SK-N-SH treated with all-trans-retinoic acid at 6 μM for 48 hours (cell line): ENCODE results near the gene GOLGA3.

Experiments
- ATAC-seq: fragments of 200-7000 bp; cut with Tn5 transposase; 3 replicates; pipeline ENCODE4 v1.9.1; 2020; ENCODE audit warnings: mild to moderate bottlenecking, moderate library complexity
- ARNTL ChIP-seq: fragments of 450-650 bp; formaldehyde crosslinking; IDR thresholded peaks from 2 replicates; pipeline ENCODE4 v1.5.0; 2020; ENCODE audit warnings: low read depth, mild to moderate bottlenecking, moderate library complexity, borderline replicate concordance
- BACH2 ChIP-seq: fragments of 250-450 bp; sonication (Bioruptor Pico); IDR thresholded peaks from 2 replicates; pipeline ENCODE4 v1.9.0; 2021; ENCODE audit warnings: mild to moderate bottlenecking, borderline replicate concordance
- CSDC2 ChIP-seq: fragments of 250-450 bp; sonication (Bioruptor Pico); IDR thresholded peaks from 2 replicates; pipeline ENCODE4 v1.5.0; 2020; ENCODE audit warnings: mild to moderate bottlenecking, moderate library complexity
- GLIS3 ChIP-seq: fragments of 250-450 bp; sonication (Bioruptor Pico); IDR thresholded peaks from 2 replicates; pipeline ENCODE4 v1.5.0; 2020; ENCODE audit warnings: mild to moderate bottlenecking, moderate library complexity
- ISL1 ChIP-seq: fragments of 250-450 bp; sonication (Bioruptor Pico); IDR thresholded peaks from 2 replicates; pipeline ENCODE4 v2.1.2; 2022; ENCODE audit warnings: mild to moderate bottlenecking, moderate library complexity
- OSR1 ChIP-seq: fragments of 250-450 bp; sonication (Bioruptor Pico); IDR thresholded peaks from 2 replicates; pipeline ENCODE4 v1.8.0; 2022; ENCODE audit warnings: moderate library complexity, mild to moderate bottlenecking, inconsistent platforms
- PPARA ChIP-seq: fragments of 250-450 bp; sonication (Bioruptor Pico); IDR thresholded peaks from 2 replicates; pipeline ENCODE4 v1.5.0; 2020; ENCODE audit warnings: mild to moderate bottlenecking, borderline replicate concordance
- RARB ChIP-seq: fragments of 250-450 bp; sonication (Bioruptor Pico); IDR thresholded peaks from 2 replicates; pipeline ENCODE4 v1.8.0; 2021; ENCODE audit warnings: mild to moderate bottlenecking, moderate library complexity
- SNAI2 ChIP-seq: fragments of 250-450 bp; sonication (Bioruptor Pico); IDR thresholded peaks from 2 replicates; pipeline ENCODE4 v1.5.0; 2020; ENCODE audit warnings: mild to moderate bottlenecking, moderate library complexity
- TCF4 ChIP-seq: fragments of 250-450 bp; sonication (Bioruptor Pico); IDR thresholded peaks from 2 replicates; pipeline ENCODE4 v1.8.0; 2021; ENCODE audit warnings: mild to moderate bottlenecking, moderate library complexity, borderline replicate concordance
- TOX ChIP-seq: fragments of 250-450 bp; sonication (Bioruptor Pico); IDR thresholded peaks from 2 replicates; pipeline ENCODE4 v1.8.0; 2021; ENCODE audit warnings: mild to moderate bottlenecking, moderate library complexity, borderline replicate concordance
- ZC3H10 ChIP-seq: fragments of 250-450 bp; sonication (Bioruptor Pico); IDR thresholded peaks from 2 replicates; pipeline ENCODE4 v1.5.1; 2021; ENCODE audit warnings: mild to moderate bottlenecking, moderate library complexity
- ZFP3 ChIP-seq: fragments of 250-450 bp; sonication (Bioruptor Pico); IDR thresholded peaks from 2 replicates; pipeline ENCODE4 v1.5.0; 2020; ENCODE audit warnings: mild to moderate bottlenecking, moderate library complexity
- ZFP30 ChIP-seq: fragments of 450-650 bp; formaldehyde crosslinking; IDR thresholded peaks from 2 replicates; pipeline ENCODE4 v1.5.0; 2022; ENCODE audit warnings: mild to moderate bottlenecking, moderate library complexity
- ZNF565 ChIP-seq: fragments of 450-650 bp; formaldehyde crosslinking; conservative IDR thresholded peaks from 2 replicates; pipeline ENCODE4 v1.5.0; 2020; ENCODE audit warnings: low read depth, mild to moderate bottlenecking, moderate library complexity
- ZNF70 ChIP-seq: fragments of 450-650 bp; formaldehyde crosslinking; IDR thresholded peaks from 2 replicates; pipeline ENCODE4 v1.5.0; 2020; ENCODE audit warnings: mild to moderate bottlenecking, moderate library complexity
- ZNF8 ChIP-seq: fragments of 450-650 bp; formaldehyde crosslinking; IDR thresholded peaks from 2 replicates; pipeline ENCODE4 v1.5.0; 2020; ENCODE audit warnings: mild to moderate bottlenecking, moderate library complexity
- TF ChIP-seq, protein P1 (sequence below): fragments of 250-450 bp; sonication (Bioruptor Pico); IDR thresholded peaks from 2 replicates; pipeline ENCODE4 v1.8.0; 2020; ENCODE audit warnings: mild to moderate bottlenecking, moderate library complexity, borderline replicate concordance
- TF ChIP-seq, protein P2 (sequence below): fragments of 250-450 bp; sonication (Bioruptor Pico); IDR thresholded peaks from 2 replicates; pipeline ENCODE4 v1.8.0; 2021; ENCODE audit warnings: low read depth, mild to moderate bottlenecking, moderate library complexity, borderline replicate concordance
- TF ChIP-seq, protein P3 (sequence below): fragments of 250-450 bp; sonication (Bioruptor Pico); IDR thresholded peaks from 2 replicates; pipeline ENCODE4 v1.5.0; 2020; ENCODE audit warnings: mild to moderate bottlenecking, moderate library complexity
- TF ChIP-seq, protein P4 (sequence below): fragments of 250-450 bp; sonication (Bioruptor Pico); IDR thresholded peaks from 2 replicates; pipeline ENCODE4 v1.5.1; 2020; ENCODE audit warnings: low read depth, mild to moderate bottlenecking, moderate library complexity
- TF ChIP-seq, protein P5 (sequence below): fragments of 250-450 bp; sonication (Bioruptor Pico); IDR thresholded peaks from 2 replicates; pipeline ENCODE4 v1.5.1; 2021; ENCODE audit warnings: mild to moderate bottlenecking, moderate library complexity

Gene GOLGA3

DNA sequence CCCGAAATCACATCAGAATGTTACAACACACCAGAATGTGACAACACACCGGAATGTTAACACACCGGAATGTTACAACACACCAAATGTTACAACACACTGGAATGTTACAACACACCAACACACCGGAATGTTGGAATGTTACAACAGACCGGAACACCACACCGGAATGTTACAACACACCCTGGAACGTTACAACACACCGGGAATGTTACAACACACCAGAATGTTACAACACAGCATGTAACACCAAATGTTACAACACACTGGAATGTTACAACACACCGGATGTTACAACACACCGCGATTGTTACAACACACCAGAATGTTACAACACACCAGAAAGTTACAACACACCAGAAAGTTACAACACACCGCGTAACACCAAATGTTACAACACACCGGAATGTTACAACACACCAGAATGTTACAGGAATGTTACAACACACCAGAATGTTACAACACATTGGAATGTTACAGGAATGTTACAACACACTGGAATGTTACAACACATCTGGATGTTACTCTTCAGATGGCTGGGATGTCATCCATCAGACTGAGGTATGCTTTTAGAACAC lies 37.7 kb upstream of the GOLGA3 start:
- ATAC-seq = no peak
- TF ChIP-seq GLIS3 (CRISPR knock-in tag) = no peak
- no peak for TF ChIP-seq ARNTL
- TF ChIP-seq, protein P1, sequence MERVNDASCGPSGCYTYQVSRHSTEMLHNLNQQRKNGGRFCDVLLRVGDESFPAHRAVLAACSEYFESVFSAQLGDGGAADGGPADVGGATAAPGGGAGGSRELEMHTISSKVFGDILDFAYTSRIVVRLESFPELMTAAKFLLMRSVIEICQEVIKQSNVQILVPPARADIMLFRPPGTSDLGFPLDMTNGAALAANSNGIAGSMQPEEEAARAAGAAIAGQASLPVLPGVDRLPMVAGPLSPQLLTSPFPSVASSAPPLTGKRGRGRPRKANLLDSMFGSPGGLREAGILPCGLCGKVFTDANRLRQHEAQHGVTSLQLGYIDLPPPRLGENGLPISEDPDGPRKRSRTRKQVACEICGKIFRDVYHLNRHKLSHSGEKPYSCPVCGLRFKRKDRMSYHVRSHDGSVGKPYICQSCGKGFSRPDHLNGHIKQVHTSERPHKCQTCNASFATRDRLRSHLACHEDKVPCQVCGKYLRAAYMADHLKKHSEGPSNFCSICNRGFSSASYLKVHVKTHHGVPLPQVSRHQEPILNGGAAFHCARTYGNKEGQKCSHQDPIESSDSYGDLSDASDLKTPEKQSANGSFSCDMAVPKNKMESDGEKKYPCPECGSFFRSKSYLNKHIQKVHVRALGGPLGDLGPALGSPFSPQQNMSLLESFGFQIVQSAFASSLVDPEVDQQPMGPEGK (CRISPR knock-in tag) = no peak
- no peak for TF ChIP-seq ZNF565
- TF ChIP-seq, protein P2, sequence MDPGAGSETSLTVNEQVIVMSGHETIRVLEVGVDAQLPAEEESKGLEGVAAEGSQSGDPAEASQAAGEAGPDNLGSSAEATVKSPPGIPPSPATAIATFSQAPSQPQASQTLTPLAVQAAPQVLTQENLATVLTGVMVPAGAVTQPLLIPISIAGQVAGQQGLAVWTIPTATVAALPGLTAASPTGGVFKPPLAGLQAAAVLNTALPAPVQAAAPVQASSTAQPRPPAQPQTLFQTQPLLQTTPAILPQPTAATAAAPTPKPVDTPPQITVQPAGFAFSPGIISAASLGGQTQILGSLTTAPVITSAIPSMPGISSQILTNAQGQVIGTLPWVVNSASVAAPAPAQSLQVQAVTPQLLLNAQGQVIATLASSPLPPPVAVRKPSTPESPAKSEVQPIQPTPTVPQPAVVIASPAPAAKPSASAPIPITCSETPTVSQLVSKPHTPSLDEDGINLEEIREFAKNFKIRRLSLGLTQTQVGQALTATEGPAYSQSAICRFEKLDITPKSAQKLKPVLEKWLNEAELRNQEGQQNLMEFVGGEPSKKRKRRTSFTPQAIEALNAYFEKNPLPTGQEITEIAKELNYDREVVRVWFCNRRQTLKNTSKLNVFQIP (CRISPR knock-in tag) = no peak

DNA sequence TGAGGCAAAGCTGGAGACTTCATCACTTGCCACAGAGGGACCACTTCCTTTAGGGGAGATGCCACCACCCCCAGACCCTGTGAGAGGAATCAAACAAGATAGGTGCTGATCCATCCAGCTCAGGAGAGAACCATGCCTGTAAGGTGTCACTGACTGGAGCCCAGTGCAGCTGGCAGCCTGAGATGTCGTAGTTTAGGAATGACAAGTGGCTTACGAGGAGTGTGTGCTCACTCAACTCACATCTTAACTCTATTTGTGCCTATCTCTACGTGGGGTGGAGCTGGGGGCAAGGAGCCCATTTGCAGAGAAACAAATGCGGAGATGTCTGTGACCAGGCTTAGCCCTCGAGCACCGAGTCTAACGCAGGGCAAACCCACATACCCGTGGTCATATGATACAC lies 32.9 kb upstream of the GOLGA3 start:
- no peak for TF ChIP-seq PPARA (CRISPR knock-in tag)
- TF ChIP-seq SNAI2 = no peak
- no peak for TF ChIP-seq CSDC2 (CRISPR knock-in tag)
- TF ChIP-seq ZNF565 = no peak
- TF ChIP-seq, protein P3, sequence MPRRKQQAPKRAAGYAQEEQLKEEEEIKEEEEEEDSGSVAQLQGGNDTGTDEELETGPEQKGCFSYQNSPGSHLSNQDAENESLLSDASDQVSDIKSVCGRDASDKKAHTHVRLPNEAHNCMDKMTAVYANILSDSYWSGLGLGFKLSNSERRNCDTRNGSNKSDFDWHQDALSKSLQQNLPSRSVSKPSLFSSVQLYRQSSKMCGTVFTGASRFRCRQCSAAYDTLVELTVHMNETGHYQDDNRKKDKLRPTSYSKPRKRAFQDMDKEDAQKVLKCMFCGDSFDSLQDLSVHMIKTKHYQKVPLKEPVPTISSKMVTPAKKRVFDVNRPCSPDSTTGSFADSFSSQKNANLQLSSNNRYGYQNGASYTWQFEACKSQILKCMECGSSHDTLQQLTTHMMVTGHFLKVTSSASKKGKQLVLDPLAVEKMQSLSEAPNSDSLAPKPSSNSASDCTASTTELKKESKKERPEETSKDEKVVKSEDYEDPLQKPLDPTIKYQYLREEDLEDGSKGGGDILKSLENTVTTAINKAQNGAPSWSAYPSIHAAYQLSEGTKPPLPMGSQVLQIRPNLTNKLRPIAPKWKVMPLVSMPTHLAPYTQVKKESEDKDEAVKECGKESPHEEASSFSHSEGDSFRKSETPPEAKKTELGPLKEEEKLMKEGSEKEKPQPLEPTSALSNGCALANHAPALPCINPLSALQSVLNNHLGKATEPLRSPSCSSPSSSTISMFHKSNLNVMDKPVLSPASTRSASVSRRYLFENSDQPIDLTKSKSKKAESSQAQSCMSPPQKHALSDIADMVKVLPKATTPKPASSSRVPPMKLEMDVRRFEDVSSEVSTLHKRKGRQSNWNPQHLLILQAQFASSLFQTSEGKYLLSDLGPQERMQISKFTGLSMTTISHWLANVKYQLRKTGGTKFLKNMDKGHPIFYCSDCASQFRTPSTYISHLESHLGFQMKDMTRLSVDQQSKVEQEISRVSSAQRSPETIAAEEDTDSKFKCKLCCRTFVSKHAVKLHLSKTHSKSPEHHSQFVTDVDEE (CRISPR knock-in tag) = no peak
- no peak for TF ChIP-seq OSR1
- no peak for TF ChIP-seq ZC3H10 (CRISPR knock-in tag)
- TF ChIP-seq RARB (CRISPR knock-in tag) = no peak
- no peak for TF ChIP-seq ZFP3
- no peak for TF ChIP-seq ARNTL
- TF ChIP-seq ISL1 (CRISPR knock-in tag) = no peak
- TF ChIP-seq, protein P4, sequence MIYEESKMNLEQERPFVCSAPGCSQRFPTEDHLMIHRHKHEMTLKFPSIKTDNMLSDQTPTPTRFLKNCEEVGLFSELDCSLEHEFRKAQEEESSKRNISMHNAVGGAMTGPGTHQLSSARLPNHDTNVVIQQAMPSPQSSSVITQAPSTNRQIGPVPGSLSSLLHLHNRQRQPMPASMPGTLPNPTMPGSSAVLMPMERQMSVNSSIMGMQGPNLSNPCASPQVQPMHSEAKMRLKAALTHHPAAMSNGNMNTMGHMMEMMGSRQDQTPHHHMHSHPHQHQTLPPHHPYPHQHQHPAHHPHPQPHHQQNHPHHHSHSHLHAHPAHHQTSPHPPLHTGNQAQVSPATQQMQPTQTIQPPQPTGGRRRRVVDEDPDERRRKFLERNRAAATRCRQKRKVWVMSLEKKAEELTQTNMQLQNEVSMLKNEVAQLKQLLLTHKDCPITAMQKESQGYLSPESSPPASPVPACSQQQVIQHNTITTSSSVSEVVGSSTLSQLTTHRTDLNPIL (CRISPR knock-in tag) = no peak
- no peak for TF ChIP-seq ZFP30 (CRISPR knock-in tag)
- TF ChIP-seq BACH2 (CRISPR knock-in tag) = no peak
- TF ChIP-seq, protein P2 (CRISPR knock-in tag) = no peak
- ATAC-seq = no peak

DNA sequence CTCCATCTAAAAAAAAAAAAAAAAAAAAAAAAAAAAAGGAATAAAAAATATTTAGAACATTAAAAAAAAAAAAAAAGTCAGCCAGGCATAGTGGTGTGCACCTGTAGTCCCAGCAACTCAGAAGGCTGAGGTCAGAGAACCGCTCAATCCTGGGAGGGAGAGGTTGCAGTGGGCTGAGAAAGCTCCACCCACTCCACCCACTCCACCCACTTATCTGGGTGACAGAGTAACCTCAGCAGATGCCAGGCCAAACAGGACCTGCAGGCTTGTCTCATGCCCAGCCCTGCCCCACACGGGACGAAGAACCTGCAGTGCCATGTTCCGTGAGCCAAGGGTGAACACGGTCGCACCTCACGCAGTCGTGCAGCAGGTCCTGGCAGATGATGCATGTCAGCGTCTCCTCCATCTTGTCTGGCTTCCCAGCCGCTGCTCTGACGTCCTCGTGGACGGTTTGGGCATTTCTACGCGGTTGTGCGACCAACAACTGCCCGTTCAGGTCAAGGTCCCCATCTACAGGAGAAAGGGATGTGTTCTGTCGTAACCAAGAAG lies 30.1 kb upstream of the GOLGA3 start:
- ATAC-seq = no peak; the same call in 2 of the 3 replicates
- TF ChIP-seq BACH2 (CRISPR knock-in tag) (no peak), ZFP3 (no peak), CSDC2 (CRISPR knock-in tag) (no peak), TCF4 (CRISPR knock-in tag) (no peak), TOX (CRISPR knock-in tag) (no peak), ZNF70 (CRISPR knock-in tag) (no peak), PPARA (CRISPR knock-in tag) (no peak), ZNF8 (CRISPR knock-in tag) (no peak), ARNTL (no peak), ZNF565 (no peak), SNAI2 (no peak)
- TF ChIP-seq, protein P5, sequence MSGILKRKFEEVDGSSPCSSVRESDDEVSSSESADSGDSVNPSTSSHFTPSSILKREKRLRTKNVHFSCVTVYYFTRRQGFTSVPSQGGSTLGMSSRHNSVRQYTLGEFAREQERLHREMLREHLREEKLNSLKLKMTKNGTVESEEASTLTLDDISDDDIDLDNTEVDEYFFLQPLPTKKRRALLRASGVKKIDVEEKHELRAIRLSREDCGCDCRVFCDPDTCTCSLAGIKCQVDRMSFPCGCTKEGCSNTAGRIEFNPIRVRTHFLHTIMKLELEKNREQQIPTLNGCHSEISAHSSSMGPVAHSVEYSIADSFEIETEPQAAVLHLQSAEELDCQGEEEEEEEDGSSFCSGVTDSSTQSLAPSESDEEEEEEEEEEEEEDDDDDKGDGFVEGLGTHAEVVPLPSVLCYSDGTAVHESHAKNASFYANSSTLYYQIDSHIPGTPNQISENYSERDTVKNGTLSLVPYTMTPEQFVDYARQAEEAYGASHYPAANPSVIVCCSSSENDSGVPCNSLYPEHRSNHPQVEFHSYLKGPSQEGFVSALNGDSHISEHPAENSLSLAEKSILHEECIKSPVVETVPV = no peak
- TF ChIP-seq, protein P2 (CRISPR knock-in tag) = no peak
- TF ChIP-seq, protein P1 (CRISPR knock-in tag) = no peak
